GM13977 (cell line): ENCODE data around the gene PRDM1.

Experiments used
- DNase-seq: peaks from one replicate; pipeline ENCODE4 v3.0.0; 2012; ENCODE audit warnings: low spot score
- in situ Hi-C: fragments of 300-500 bp; cut with MboI; formaldehyde crosslinking; loops from one replicate; pipeline ENCODE4 v1.12.0; 2022; ENCODE audit warnings: low sequenced_read_pairs, low pct_unique_long_range_greater_than_20kb, mixed read lengths, inconsistent platforms; ENCODE audit not compliant: unreplicated experiment
- TF ChIP-seq, protein P1 (sequence below): IDR thresholded peaks from 2 replicates; pipeline ENCODE4 v1.5.1; 2012; ENCODE audit warnings: mild to moderate bottlenecking, control low read depth; ENCODE audit not compliant: insufficient read depth; ENCODE audit errors: extremely low read depth, missing control alignments

The PRDM1 gene

DNA sequence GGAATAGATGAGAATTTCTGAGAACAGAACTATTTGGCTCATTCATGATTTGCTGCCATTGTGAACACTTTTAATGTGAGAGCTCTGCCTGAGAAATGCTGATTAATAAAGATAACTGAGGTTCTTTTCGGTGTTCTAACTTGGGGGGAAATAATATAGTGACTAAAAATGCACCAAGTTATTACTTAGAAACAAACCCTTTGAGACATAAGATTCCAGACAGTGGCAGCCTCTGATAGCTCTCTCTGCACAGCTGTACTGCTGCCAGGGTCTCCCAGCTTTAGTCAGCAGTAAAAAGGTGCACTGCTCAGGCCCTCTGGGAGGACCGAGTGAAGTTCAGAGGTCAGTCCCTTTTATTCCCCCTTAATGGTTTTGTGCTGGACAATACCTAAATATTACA lies 2.5 kb upstream of the PRDM1 start:
- DNase-seq = peak; percentile 38
- TF ChIP-seq, protein P1, sequence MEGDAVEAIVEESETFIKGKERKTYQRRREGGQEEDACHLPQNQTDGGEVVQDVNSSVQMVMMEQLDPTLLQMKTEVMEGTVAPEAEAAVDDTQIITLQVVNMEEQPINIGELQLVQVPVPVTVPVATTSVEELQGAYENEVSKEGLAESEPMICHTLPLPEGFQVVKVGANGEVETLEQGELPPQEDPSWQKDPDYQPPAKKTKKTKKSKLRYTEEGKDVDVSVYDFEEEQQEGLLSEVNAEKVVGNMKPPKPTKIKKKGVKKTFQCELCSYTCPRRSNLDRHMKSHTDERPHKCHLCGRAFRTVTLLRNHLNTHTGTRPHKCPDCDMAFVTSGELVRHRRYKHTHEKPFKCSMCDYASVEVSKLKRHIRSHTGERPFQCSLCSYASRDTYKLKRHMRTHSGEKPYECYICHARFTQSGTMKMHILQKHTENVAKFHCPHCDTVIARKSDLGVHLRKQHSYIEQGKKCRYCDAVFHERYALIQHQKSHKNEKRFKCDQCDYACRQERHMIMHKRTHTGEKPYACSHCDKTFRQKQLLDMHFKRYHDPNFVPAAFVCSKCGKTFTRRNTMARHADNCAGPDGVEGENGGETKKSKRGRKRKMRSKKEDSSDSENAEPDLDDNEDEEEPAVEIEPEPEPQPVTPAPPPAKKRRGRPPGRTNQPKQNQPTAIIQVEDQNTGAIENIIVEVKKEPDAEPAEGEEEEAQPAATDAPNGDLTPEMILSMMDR = no peak
- in situ Hi-C loops = loop anchor here (25.0 kb wide), 2 partner anchors 346 to 596 kb away; no protein-coding TSS in a partner anchor

DNA sequence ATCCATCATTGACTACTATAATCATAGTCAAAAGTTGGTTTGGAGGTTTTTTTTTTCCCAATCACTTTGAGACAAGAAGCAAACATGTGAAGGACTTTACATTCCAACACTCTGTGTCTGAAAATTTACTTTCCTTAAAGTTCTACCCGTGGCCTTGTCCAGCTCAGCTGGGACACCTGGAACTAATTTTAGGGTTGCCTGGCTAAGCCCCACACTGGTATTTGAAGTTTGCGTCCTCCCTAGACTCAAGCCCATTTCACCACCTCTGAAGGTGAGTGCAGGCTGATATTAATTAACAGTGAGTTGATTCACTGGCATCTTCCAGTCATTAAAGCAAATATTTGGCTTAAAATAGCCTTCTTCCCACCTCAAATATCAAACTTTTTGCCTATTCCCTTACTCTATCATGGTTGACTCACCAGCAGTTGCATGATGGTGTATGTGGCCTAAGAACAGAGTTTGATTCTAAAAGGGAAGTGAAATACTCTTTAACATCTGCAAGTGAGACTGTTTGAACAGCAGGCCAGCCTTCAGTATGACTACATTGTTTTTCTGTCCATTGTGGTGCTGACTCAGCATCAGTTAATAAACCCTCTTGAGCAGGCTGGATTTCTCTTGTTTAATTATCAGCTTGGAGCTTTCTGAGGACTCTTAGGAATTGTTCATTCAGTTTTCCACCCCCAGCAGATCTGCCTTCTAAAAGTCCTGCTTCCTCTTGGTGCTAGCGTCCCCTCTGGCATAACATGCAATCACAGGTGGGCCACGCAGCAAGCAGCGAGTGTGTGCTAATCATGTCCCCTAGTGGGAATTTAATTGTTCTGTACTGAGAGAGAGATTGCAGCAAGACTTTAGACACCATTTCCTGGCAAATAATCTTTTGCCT lies 1.8 kb upstream of the PRDM1 start:
- TF ChIP-seq, protein P1 = peak; percentile 42
- in situ Hi-C loops = loop anchor here (25.0 kb wide), 2 partner anchors 347 to 597 kb away; no protein-coding TSS in a partner anchor
- peak; percentile 79 for DNase-seq

- no peak for DNase-seq
- TF ChIP-seq, protein P1 = no peak
- in situ Hi-C loops = loop anchor here (25.0 kb wide), 2 partner anchors 348 to 598 kb away; no protein-coding TSS in a partner anchor
These were observed 996 bp upstream of the PRDM1 start for GRCh38 chr6:106084989-106085691.

DNA sequence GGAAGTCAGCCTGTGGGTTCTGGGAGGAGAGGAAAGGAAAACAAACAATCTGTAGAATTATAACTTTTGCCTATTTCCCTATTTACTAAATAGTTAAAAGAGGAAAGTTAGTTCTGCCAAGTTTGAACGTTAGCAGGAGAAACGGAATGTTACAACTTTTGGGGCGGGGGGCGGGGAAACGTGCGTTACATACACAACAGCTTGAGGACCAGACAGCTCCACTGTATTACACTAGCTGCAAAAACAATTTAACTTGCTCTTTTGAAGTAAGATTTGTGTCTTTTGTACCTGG lies 498 bp upstream of the PRDM1 start:
- TF ChIP-seq, protein P1 = no peak
- DNase-seq = no peak
- in situ Hi-C loops = loop anchor here (25.0 kb wide), 2 partner anchors 348 to 598 kb away; no protein-coding TSS in a partner anchor

GRCh38 chr6:106086814-106087175 lies 659 bp downstream of the PRDM1 start:
- no peak for DNase-seq

GRCh38 chr6:106087548-106088325 lies 1.6 kb downstream of the PRDM1 start:
- TF ChIP-seq, protein P1 = no peak
- in situ Hi-C loops = loop anchor here (25.0 kb wide), 2 partner anchors 350 to 600 kb away; no protein-coding TSS in a partner anchor
- no peak for DNase-seq

More at GRCh38 chr6:106086814-106087175, 659 bp downstream of the PRDM1 start:
- in situ Hi-C loops = loop anchor here (25.0 kb wide), 2 partner anchors 349 to 599 kb away; no protein-coding TSS in a partner anchor
- TF ChIP-seq, protein P1 = no peak
